ENCODE measurements around the gene AFF3.

Gene AFF3

GRCh38 chr2:99689145-99689742, 453.1 kb downstream of the AFF3 start:
- H3K4me1 ChIP-seq (ENCODE audit: control insufficient read depth, low read depth, low read length): no peaks in the 10 kb centered on the region
- H3K4me3 ChIP-seq (ENCODE audit: low read length): no peak overlapping the region
- H3K27ac ChIP-seq (ENCODE audit: low read length): no peak overlapping the region
- H3K9ac ChIP-seq (ENCODE audit: low read length): no peak overlapping the region
- no peaks in the 10 kb centered on the region for H3K9me3 ChIP-seq (ENCODE audit: control insufficient read depth, low read depth, low read length)
- H3K36me3 ChIP-seq (ENCODE audit: control insufficient read depth, low read depth, low read length): no peaks in the 10 kb centered on the region
- H3K27me3 ChIP-seq (ENCODE audit: control insufficient read depth, insufficient read depth, low read length): no peaks in the 10 kb centered on the region

GRCh38 chr2:99688699-99689098, 453.7 kb downstream of the AFF3 start:
- no peak overlapping the region for H3K9ac ChIP-seq (ENCODE audit: low read length)
- no peaks in the 10 kb centered on the region for H3K36me3 ChIP-seq (ENCODE audit: control insufficient read depth, low read depth, low read length)
- no peaks in the 10 kb centered on the region for H3K9me3 ChIP-seq (ENCODE audit: control insufficient read depth, low read depth, low read length)
- H3K27me3 ChIP-seq (ENCODE audit: control insufficient read depth, insufficient read depth, low read length): no peaks in the 10 kb centered on the region
- H3K27ac ChIP-seq (ENCODE audit: low read length): no peak overlapping the region
- H3K4me1 ChIP-seq (ENCODE audit: control insufficient read depth, low read depth, low read length): no peaks in the 10 kb centered on the region
- H3K4me3 ChIP-seq (ENCODE audit: low read length): no peak overlapping the region

GRCh38 chr2:99682275-99683060, 459.9 kb downstream of the AFF3 start:
- Histone ChIP-seq H3K9ac (ENCODE audit: low read length) (no peak overlapping the region), H3K9me3 (ENCODE audit: control insufficient read depth, low read depth, low read length) (no peaks in the 10 kb centered on the region), H3K27me3 (ENCODE audit: control insufficient read depth, insufficient read depth, low read length) (no peaks in the 10 kb centered on the region), H3K36me3 (ENCODE audit: control insufficient read depth, low read depth, low read length) (no peaks in the 10 kb centered on the region), H3K4me1 (ENCODE audit: control insufficient read depth, low read depth, low read length) (no peaks in the 10 kb centered on the region), H3K4me3 (ENCODE audit: low read length) (no peak overlapping the region), H3K27ac (ENCODE audit: low read length) (no peak overlapping the region)

GRCh38 chr2:99680946-99681345, 461.4 kb downstream of the AFF3 start:
- Histone ChIP-seq H3K36me3 (ENCODE audit: control insufficient read depth, low read depth, low read length) (no peaks in the 10 kb centered on the region), H3K9ac (ENCODE audit: low read length) (no peak overlapping the region), H3K4me3 (ENCODE audit: low read length) (no peak overlapping the region), H3K27ac (ENCODE audit: low read length) (no peak overlapping the region), H3K4me1 (ENCODE audit: control insufficient read depth, low read depth, low read length) (no peaks in the 10 kb centered on the region), H3K9me3 (ENCODE audit: control insufficient read depth, low read depth, low read length) (no peaks in the 10 kb centered on the region), H3K27me3 (ENCODE audit: control insufficient read depth, insufficient read depth, low read length) (no peaks in the 10 kb centered on the region)

DNA sequence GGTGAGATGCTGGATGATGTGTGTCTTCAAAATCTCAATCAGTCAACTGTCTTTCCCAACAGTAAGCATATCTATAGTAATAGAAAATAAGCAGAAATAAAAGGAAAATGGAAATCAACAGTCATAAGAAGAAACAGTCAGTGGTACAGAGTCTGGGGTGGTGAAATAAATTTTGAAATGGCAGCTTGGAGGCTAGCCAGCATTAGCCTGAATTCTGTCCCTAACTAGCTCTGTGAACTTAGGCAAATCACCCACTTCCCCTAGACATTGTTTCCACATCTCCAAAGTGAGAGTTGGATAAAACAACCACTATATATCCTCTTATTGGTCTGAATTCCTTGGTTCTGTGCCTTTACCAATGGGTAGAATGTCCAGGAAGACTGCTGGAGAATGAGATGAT, 462.9 kb downstream of the AFF3 start:
- no peaks in the 10 kb centered on the region for H3K9me3 ChIP-seq (ENCODE audit: control insufficient read depth, low read depth, low read length)
- no peak overlapping the region for H3K9ac ChIP-seq (ENCODE audit: low read length)
- no peaks in the 10 kb centered on the region for H3K36me3 ChIP-seq (ENCODE audit: control insufficient read depth, low read depth, low read length)
- no peak overlapping the region for H3K27ac ChIP-seq (ENCODE audit: low read length)
- no peak overlapping the region for H3K4me3 ChIP-seq (ENCODE audit: low read length)
- no peaks in the 10 kb centered on the region for H3K4me1 ChIP-seq (ENCODE audit: control insufficient read depth, low read depth, low read length)
- no peaks in the 10 kb centered on the region for H3K27me3 ChIP-seq (ENCODE audit: control insufficient read depth, insufficient read depth, low read length)

- Histone ChIP-seq H3K27ac (ENCODE audit: low read length) (no peak overlapping the region), H3K4me1 (ENCODE audit: control insufficient read depth, low read depth, low read length) (no peaks in the 10 kb centered on the region), H3K4me3 (ENCODE audit: low read length) (no peak overlapping the region), H3K9me3 (ENCODE audit: control insufficient read depth, low read depth, low read length) (no peaks in the 10 kb centered on the region), H3K27me3 (ENCODE audit: control insufficient read depth, insufficient read depth, low read length) (no peaks in the 10 kb centered on the region), H3K36me3 (ENCODE audit: control insufficient read depth, low read depth, low read length) (no peaks in the 10 kb centered on the region), H3K9ac (ENCODE audit: low read length) (no peak overlapping the region)
Observed at GRCh38 chr2:99678625-99679024, 463.8 kb downstream of the AFF3 start.

DNA sequence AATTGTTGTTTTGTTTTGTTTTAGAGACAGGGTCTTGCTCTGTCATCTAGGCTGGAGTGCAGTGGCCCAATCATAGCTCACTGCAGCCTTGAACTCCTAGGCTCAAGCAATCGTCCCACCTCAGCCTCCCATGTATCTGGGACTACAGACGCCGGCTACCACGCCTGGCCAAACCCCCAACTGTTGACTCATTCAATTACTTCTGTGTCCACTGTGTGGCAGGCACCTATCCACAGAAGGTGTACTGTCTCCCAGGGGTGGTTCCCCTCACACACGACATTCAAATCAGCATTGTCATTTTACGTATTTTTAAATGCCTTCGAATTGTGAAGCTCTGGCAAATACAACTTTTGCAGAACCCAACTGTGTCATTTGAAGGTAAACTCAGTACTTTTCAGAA, 464.6 kb downstream of the AFF3 start:
- no peaks in the 10 kb centered on the region for H3K27me3 ChIP-seq (ENCODE audit: control insufficient read depth, insufficient read depth, low read length)
- H3K36me3 ChIP-seq (ENCODE audit: control insufficient read depth, low read depth, low read length): no peaks in the 10 kb centered on the region
- no peak overlapping the region for H3K4me3 ChIP-seq (ENCODE audit: low read length)
- H3K9ac ChIP-seq (ENCODE audit: low read length): no peak overlapping the region
- H3K4me1 ChIP-seq (ENCODE audit: control insufficient read depth, low read depth, low read length): no peaks in the 10 kb centered on the region
- H3K9me3 ChIP-seq (ENCODE audit: control insufficient read depth, low read depth, low read length): no peaks in the 10 kb centered on the region
- H3K27ac ChIP-seq (ENCODE audit: low read length): no peak overlapping the region

DNA sequence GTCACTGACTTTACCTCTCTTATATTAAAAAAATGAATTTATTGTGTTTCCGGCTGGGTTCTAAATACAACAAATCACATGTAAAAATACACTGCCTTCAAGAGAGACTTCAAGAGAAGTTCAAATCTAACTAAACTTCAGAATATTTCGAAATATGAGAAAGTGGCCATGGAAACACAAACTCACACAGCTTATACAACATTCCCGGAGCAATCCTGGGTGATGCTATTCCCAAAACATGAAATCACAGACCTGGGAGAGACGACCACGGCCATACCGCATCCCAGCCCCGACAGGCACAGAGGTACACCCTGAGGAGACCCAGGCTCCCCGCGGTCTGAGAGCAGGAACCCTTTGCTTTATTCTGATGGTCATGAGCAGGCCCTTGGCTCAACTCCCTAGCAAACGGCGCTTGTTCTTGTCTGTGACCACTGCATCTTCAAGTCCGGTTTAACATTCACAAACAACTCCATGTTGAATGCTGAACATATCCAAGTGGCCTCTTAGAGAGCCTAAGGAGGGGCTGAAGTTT, 467.2 kb downstream of the AFF3 start:
- H3K36me3 ChIP-seq (ENCODE audit: control insufficient read depth, low read depth, low read length): no peaks in the 10 kb centered on the region
- H3K9me3 ChIP-seq (ENCODE audit: control insufficient read depth, low read depth, low read length): no peaks in the 10 kb centered on the region
- no peak overlapping the region for H3K9ac ChIP-seq (ENCODE audit: low read length)
- no peak overlapping the region for H3K27ac ChIP-seq (ENCODE audit: low read length)
- no peak overlapping the region for H3K4me3 ChIP-seq (ENCODE audit: low read length)
- H3K27me3 ChIP-seq (ENCODE audit: control insufficient read depth, insufficient read depth, low read length): no peaks in the 10 kb centered on the region
- H3K4me1 ChIP-seq (ENCODE audit: control insufficient read depth, low read depth, low read length): no peaks in the 10 kb centered on the region

GRCh38 chr2:99674090-99674489, 468.3 kb downstream of the AFF3 start:
- Histone ChIP-seq H3K27ac (ENCODE audit: low read length) (no peak overlapping the region), H3K9ac (ENCODE audit: low read length) (no peak overlapping the region), H3K36me3 (ENCODE audit: control insufficient read depth, low read depth, low read length) (no peaks in the 10 kb centered on the region), H3K27me3 (ENCODE audit: control insufficient read depth, insufficient read depth, low read length) (no peaks in the 10 kb centered on the region), H3K4me3 (ENCODE audit: low read length) (no peak overlapping the region), H3K4me1 (ENCODE audit: control insufficient read depth, low read depth, low read length) (no peaks in the 10 kb centered on the region), H3K9me3 (ENCODE audit: control insufficient read depth, low read depth, low read length) (no peaks in the 10 kb centered on the region)

DNA sequence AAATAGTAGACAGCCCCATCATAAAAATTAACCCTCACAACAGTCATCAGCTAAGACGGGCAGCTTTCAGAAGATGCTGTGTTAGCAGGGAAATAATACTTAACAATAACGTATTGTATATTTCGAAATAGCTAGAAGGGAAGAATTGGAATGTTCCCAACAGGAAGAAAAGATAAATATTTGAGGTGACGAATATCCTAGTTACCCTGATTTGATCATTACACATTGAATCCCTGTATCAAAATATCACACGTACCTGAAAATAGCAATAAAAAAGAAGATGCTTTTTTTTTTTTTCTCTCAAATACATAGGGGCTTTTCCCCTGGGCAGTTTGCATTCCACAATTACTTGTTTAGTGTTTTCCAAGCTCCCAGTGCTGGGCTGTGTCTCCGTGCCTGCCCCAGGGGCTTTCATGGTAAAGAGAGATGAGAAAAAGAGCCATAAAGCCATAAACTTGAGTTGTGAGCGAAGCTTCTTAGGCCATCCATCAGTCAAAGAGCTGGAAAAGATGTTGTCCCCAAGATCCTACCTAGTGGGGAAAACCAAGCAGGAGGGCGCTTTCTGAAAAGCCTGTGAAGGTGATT, 469.5 kb downstream of the AFF3 start:
- H3K27me3 ChIP-seq (ENCODE audit: control insufficient read depth, insufficient read depth, low read length): no peaks in the 10 kb centered on the region
- no peaks in the 10 kb centered on the region for H3K36me3 ChIP-seq (ENCODE audit: control insufficient read depth, low read depth, low read length)
- no peak overlapping the region for H3K9ac ChIP-seq (ENCODE audit: low read length)
- H3K4me3 ChIP-seq (ENCODE audit: low read length): no peak overlapping the region
- H3K4me1 ChIP-seq (ENCODE audit: control insufficient read depth, low read depth, low read length): no peaks in the 10 kb centered on the region
- H3K9me3 ChIP-seq (ENCODE audit: control insufficient read depth, low read depth, low read length): no peaks in the 10 kb centered on the region
- no peak overlapping the region for H3K27ac ChIP-seq (ENCODE audit: low read length)

- no peaks in the 10 kb centered on the region for H3K9me3 ChIP-seq (ENCODE audit: control insufficient read depth, low read depth, low read length)
- H3K27ac ChIP-seq (ENCODE audit: low read length): no peak overlapping the region
- no peaks in the 10 kb centered on the region for H3K4me1 ChIP-seq (ENCODE audit: control insufficient read depth, low read depth, low read length)
- H3K36me3 ChIP-seq (ENCODE audit: control insufficient read depth, low read depth, low read length): no peaks in the 10 kb centered on the region
- H3K9ac ChIP-seq (ENCODE audit: low read length): no peak overlapping the region
- H3K4me3 ChIP-seq (ENCODE audit: low read length): no peak overlapping the region
- H3K27me3 ChIP-seq (ENCODE audit: control insufficient read depth, insufficient read depth, low read length): no peaks in the 10 kb centered on the region
Observed at GRCh38 chr2:99670768-99671734, 471.3 kb downstream of the AFF3 start.

Measured in iPS-18a (cell line).